Panc1 (cell line): Measurements from ENCODE around the gene DOP1A. TPM values are rescaled to one million over a fixed set of nuclear protein-coding genes. Genes with fewer than 3 reads are reported as not detected.
"Not testable (repeated sequence)": the region's sequence is repeated elsewhere in the genome, so short reads cannot be mapped to it uniquely, and the experiment has no call there.

Experiments used
- ATAC-seq: fragments of 200-7000 bp; cut with Tn5 transposase; 2 replicates; pipeline ENCODE4 v1.9.1; 2020; ENCODE audit warnings: mild to moderate bottlenecking, moderate library complexity
- BruUV-seq: library from RNA; stranded (reverse); fragments of 400-500 nt; replicated peaks from 2 replicates; lab custom pipeline; 2021; lab: Mats Ljungman, UMichigan
- CTCF ChIA-PET: fragments of 300-600 bp; sonication (Branson Sonifier 250); formaldehyde crosslinking; loops from one replicate; lab custom pipeline; 2022; ENCODE audit warnings: antibody characterized with exemption; lab: Charles Lee
- POLR2A ChIA-PET: fragments of 300-600 bp; sonication (Branson Sonifier 250); formaldehyde crosslinking; loops from one replicate; lab custom pipeline; 2022; ENCODE audit warnings: antibody characterized with exemption; lab: Charles Lee
- DNase-seq: peaks from one replicate; pipeline ENCODE4 v3.0.0-alpha.2; 2010; ENCODE audit warnings: low read depth, low spot score
- H3K27ac ChIP-seq: 2 replicates; pipeline ENCODE4 v1.5.1; 2011; ENCODE audit warnings: mild to moderate bottlenecking, low read length, inconsistent platforms
- H3K27me3 ChIP-seq: fragments of 200-500 bp; sonication (Bioruptor generic); 2 replicates; pipeline ENCODE4 v1.6.0; 2014; ENCODE audit warnings: low read length, inconsistent platforms; ENCODE audit not compliant: control insufficient read depth, insufficient read depth
- H3K36me3 ChIP-seq: fragments of 200-500 bp; sonication (Bioruptor generic); 2 replicates; pipeline ENCODE4 v1.5.1; 2014; ENCODE audit warnings: inconsistent platforms, mild to moderate bottlenecking, low read length, moderate library complexity; ENCODE audit not compliant: control insufficient read depth, insufficient read depth
- H3K4me1 ChIP-seq: 2 replicates; pipeline ENCODE4 v1.5.1; 2011; ENCODE audit warnings: inconsistent platforms, mild to moderate bottlenecking, low read length, moderate library complexity; ENCODE audit not compliant: control insufficient read depth, insufficient read depth
- H3K4me3 ChIP-seq, 2 experiments: 2 replicates each; pipeline ENCODE4 v1.5.1; 2011 to 2012; ENCODE audit warnings: low read depth in 2 of 2, low read length in 2 of 2, mild to moderate bottlenecking in 2 of 2, inconsistent platforms in 1 of 2, moderate library complexity in 1 of 2
- H3K9me3 ChIP-seq: fragments of 200-500 bp; sonication (Bioruptor generic); 2 replicates; pipeline ENCODE4 v1.5.1; 2014; ENCODE audit warnings: low read depth, mild to moderate bottlenecking, inconsistent platforms, low read length, moderate library complexity; ENCODE audit not compliant: control insufficient read depth, insufficient read depth
- CTCF ChIP-seq: fragments of 450-650 bp; IDR thresholded peaks from 2 replicates; pipeline ENCODE4 v1.5.1; 2017; ENCODE audit warnings: mild to moderate bottlenecking
- POLR2AphosphoS5 ChIP-seq: IDR thresholded peaks from 2 replicates; pipeline ENCODE4 v1.6.1; 2012; ENCODE audit warnings: mild to moderate bottlenecking, low read depth, low read length, moderate library complexity
- REST ChIP-seq, 2 experiments: IDR thresholded peaks; 2 replicates each; pipeline ENCODE4 v1.6.1; 2011 to 2012; ENCODE audit warnings: low read depth in 2 of 2, control low read depth in 1 of 2, low read length in 1 of 2, mild to moderate bottlenecking in 1 of 2, moderate library complexity in 1 of 2; ENCODE audit not compliant: insufficient read depth in 1 of 2
- SIN3A ChIP-seq: IDR thresholded peaks from 2 replicates; pipeline ENCODE4 v1.6.1; 2012; ENCODE audit warnings: low read depth, mild to moderate bottlenecking, low read length, moderate library complexity, borderline replicate concordance; ENCODE audit not compliant: insufficient read depth
- TCF7L2 ChIP-seq: IDR thresholded peaks from 2 replicates; pipeline ENCODE4 v1.6.1; 2011; ENCODE audit warnings: mild to moderate bottlenecking, low read depth, low read length, inconsistent platforms
- in situ Hi-C: cut with HindIII; loops from 2 replicates; pipeline ENCODE4 v1.10.0; 2016; ENCODE audit warnings: low sequenced_read_pairs, low pct_unique_long_range_greater_than_20kb
- intact Hi-C: fragments of 100-400 bp; cut with micrococcal nuclease; formaldehyde crosslinking; loops from one replicate; pipeline ENCODE4 v1.10.0; 2022; ENCODE audit not compliant: unreplicated experiment
- total RNA-seq: library from RNA; stranded (reverse); gene quantifications from one replicate; pipeline ENCODE4 v1.2.1, GENCODE V29; 2021; ENCODE audit not compliant: unreplicated experiment

Gene DOP1A
- total RNA-seq, 1 experiment from 2014 or later, result 13.4 TPM

- ATAC-seq, result no peak
- Histone ChIP-seq H3K4me3 (no peak overlapping the region), H3K27me3 (no peaks in the 10 kb centered on the region), H3K9me3 (no peaks in the 10 kb centered on the region), H3K27ac (no peak overlapping the region), H3K36me3 (peaks cover 19% of the 10 kb centered on the region), H3K4me1 (no peaks in the 10 kb centered on the region)
- TF ChIP-seq REST (IDR thresholded peaks at IDR 0.05; ENCODE audit: insufficient read depth in 1 of 2, low read depth in 2 of 2, low read length in 1 of 2) (no peak), SIN3A (no peak), POLR2AphosphoS5 (no peak), TCF7L2 (no peak), CTCF (no peak)
- ChIA-PET CTCF (no interaction called here), POLR2A (no interaction called here)
- no peak for DNase-seq
- in situ Hi-C loops (no loop called here), intact Hi-C loops (no loop called here)
- BruUV-seq, result no TSS peak
Measured at GRCh38 chr6:83188501-83188900, 121.0 kb downstream of the DOP1A start.

GRCh38 chr6:83190626-83191025 lies 123.2 kb downstream of the DOP1A start:
- POLR2A ChIA-PET, result no interaction called here
- CTCF ChIA-PET, result no interaction called here
- no peak overlapping the region for H3K27ac ChIP-seq
- BruUV-seq, result TSS peak; percentile 51
- no peaks in the 10 kb centered on the region for H3K9me3 ChIP-seq
- DNase-seq, result no peak
- TF ChIP-seq CTCF (no peak), TCF7L2 (no peak), REST (IDR thresholded peaks at IDR 0.05; ENCODE audit: insufficient read depth in 1 of 2, low read depth in 2 of 2, low read length in 1 of 2) (no peak), SIN3A (no peak), POLR2AphosphoS5 (no peak)
- H3K4me1 ChIP-seq, result peaks cover 9% of the 10 kb centered on the region; the same call in 1 of the 2 replicates
- in situ Hi-C loops (no loop called here), intact Hi-C loops (no loop called here)
- no peak for ATAC-seq
- H3K4me3 ChIP-seq, result no peak overlapping the region
- H3K27me3 ChIP-seq, result no peaks in the 10 kb centered on the region
- peaks cover 19% of the 10 kb centered on the region for H3K36me3 ChIP-seq

GRCh38 chr6:83191974-83192373 lies 124.5 kb downstream of the DOP1A start:
- Histone ChIP-seq H3K27ac (peak overlapping the region; percentile 81), H3K4me3 (peak overlapping the region; percentile 69 to 94), H3K36me3 (peaks cover 18% of the 10 kb centered on the region)
- H3K9me3 ChIP-seq, ATAC-seq, CTCF ChIA-PET, BruUV-seq, intact Hi-C loops, POLR2A ChIA-PET, H3K4me1 ChIP-seq, in situ Hi-C loops, H3K27me3 ChIP-seq, DNase-seq: not testable (repeated sequence)
